ENCODE results near the gene ZNF544.

ZNF544 gene

GRCh38 chr19:58228585-58229254, at the start of gene ZNF544:
Gene ZNF544 (plus strand): TSS chr19:58228914. CDS start chr19:58244024, 15,110 bp downstream.
- DNase-seq = peak; percentile 20

GRCh38 chr19:58181902-58182576, 46.7 kb upstream of the ZNF544 start:
- DNase-seq = peak; percentile 26

- peak; percentile 73 for DNase-seq
Measured at GRCh38 chr19:58182577-58182988, 46.1 kb upstream of the ZNF544 start.

GRCh38 chr19:58182989-58183816, 45.5 kb upstream of the ZNF544 start, which contains the start of gene ZNF274:
Gene ZNF274 (plus strand): TSS chr19:58183061. CDS start chr19:58183966, 905 bp downstream.
- peak; percentile 90 for DNase-seq

- no peak for DNase-seq
Measured at GRCh38 chr19:58183817-58184215, 44.9 kb upstream of the ZNF544 start.

- no peak for DNase-seq
Measured at GRCh38 chr19:58196901-58197616, 31.7 kb upstream of the ZNF544 start.

- DNase-seq = no peak
Measured at GRCh38 chr19:58203814-58204475, 24.8 kb upstream of the ZNF544 start.

GRCh38 chr19:58204566-58204965, 24.1 kb upstream of the ZNF544 start:
- DNase-seq = no peak

- DNase-seq = no peak
Measured at GRCh38 chr19:58209577-58209976, 19.1 kb upstream of the ZNF544 start.

- DNase-seq = no peak
Measured at GRCh38 chr19:58212336-58213074, 16.2 kb upstream of the ZNF544 start.

- no peak for DNase-seq
Measured at GRCh38 chr19:58213075-58213369, 15.7 kb upstream of the ZNF544 start.

GRCh38 chr19:58217069-58217481, 11.6 kb upstream of the ZNF544 start:
- no peak for DNase-seq

GRCh38 chr19:58217607-58218391, 10.9 kb upstream of the ZNF544 start:
- DNase-seq = no peak

- no peak for DNase-seq
Measured at GRCh38 chr19:58218899-58219298, 9.8 kb upstream of the ZNF544 start.

- no peak for DNase-seq
Measured at GRCh38 chr19:58227964-58228584, 640 bp upstream of the ZNF544 start.

- no peak for DNase-seq
Measured at GRCh38 chr19:58229255-58229639, 533 bp downstream of the ZNF544 start.

GRCh38 chr19:58237324-58237723, 8.6 kb downstream of the ZNF544 start:
- DNase-seq = no peak

GRCh38 chr19:58243351-58243750, 14.6 kb downstream of the ZNF544 start:
- no peak for DNase-seq

GRCh38 chr19:58248886-58249285, 20.2 kb downstream of the ZNF544 start:
- DNase-seq = no peak

- no peak for DNase-seq
Measured at GRCh38 chr19:58252102-58252685, 23.5 kb downstream of the ZNF544 start.

All from activated CD4-positive, alpha-beta T cell treated with anti-CD3 and anti-CD28 coated beads for 1 hour (primary cell).